Thoracic aorta (tissue), 2 donors: ENCODE data around the gene UPF1. TPM values are rescaled to one million over a fixed set of nuclear protein-coding genes. Genes with fewer than 3 reads are reported as not detected.
A peak's percentile ranks its signal among the peaks of the same experiment; 100 is the strongest.

Source experiments
- ATAC-seq: fragments of 150-250 bp; one replicate; pipeline ENCODE4 v1.8.0; 2017; ENCODE audit warnings: low read depth; ENCODE audit not compliant: insufficient number of reproducible peaks, low FRiP score
- DNase-seq: peaks from one replicate; pipeline ENCODE4 v3.0.0-alpha.2; 2020; ENCODE audit warnings: low spot score
- H3K27ac ChIP-seq, 2 donors: fragments of 200-600 bp; sonication (generic); 1 replicate in 1 of 2; 2 replicates in 1 of 2; pipeline ENCODE4 v1.5.1; 2016; ENCODE audit warnings: mild to moderate bottlenecking in 2 of 2, moderate library complexity in 2 of 2
- H3K27me3 ChIP-seq: fragments of 200-600 bp; sonication (generic); replicated peaks from 2 replicates; pipeline ENCODE4 v1.6.0; 2016; ENCODE audit warnings: mild to moderate bottlenecking; ENCODE audit not compliant: insufficient read depth
- H3K36me3 ChIP-seq: fragments of 200-600 bp; sonication (generic); one replicate; pipeline ENCODE4 v1.5.1; 2016
- H3K4me1 ChIP-seq, 2 donors: fragments of 200-600 bp; sonication (generic); 1 replicate in 1 of 2; 2 replicates in 1 of 2; pipeline versions ENCODE4 v1.5.1 to v1.6.0; 2016; ENCODE audit warnings: low read depth in 2 of 2, mild to moderate bottlenecking in 1 of 2; ENCODE audit not compliant: control insufficient read depth in 1 of 2
- H3K4me3 ChIP-seq: fragments of 200-600 bp; sonication (generic); 2 replicates; pipeline ENCODE4 v1.5.1; 2016; ENCODE audit warnings: mild to moderate bottlenecking
- H3K9me3 ChIP-seq: fragments of 200-600 bp; sonication (generic); 2 replicates; pipeline ENCODE4 v1.5.1; 2016
- CTCF ChIP-seq: fragments of 200-600 bp; sonication (generic); IDR thresholded peaks from one replicate; pipeline ENCODE4 v1.5.1; 2019; ENCODE audit warnings: antibody characterized with exemption
- total RNA-seq, 2 donors: library from RNA; depleted of rRNA; stranded (reverse); fragments of >200 nt; gene quantifications; one replicate each; pipeline versions ENCODE4 v1.1.0 to v1.2.3, GENCODE V29; 2016

Gene UPF1
- total RNA-seq, 2 donors from 2014 or later, result 56.5 to 95.2 TPM

- no peaks in the 10 kb centered on the region for H3K9me3 ChIP-seq
- no peak for TF ChIP-seq CTCF
- ATAC-seq, result no peak
- no peak overlapping the region for H3K4me3 ChIP-seq
- no peaks in the 10 kb centered on the region for H3K27me3 ChIP-seq
- H3K36me3 ChIP-seq, result peaks cover 6% of the 10 kb centered on the region
- H3K4me1 ChIP-seq, result peaks cover 3 to 21% of the 10 kb centered on the region in 2 donors
- H3K27ac ChIP-seq, result no peak overlapping the region
- DNase-seq, result no peak
These were observed 62.7 kb downstream of the UPF1 start for GRCh38 chr19:18894254-18895037.

- no peak for DNase-seq
These were observed 63.5 kb downstream of the UPF1 start for GRCh38 chr19:18895038-18895823.

GRCh38 chr19:18895824-18896341 lies 64.1 kb downstream of the UPF1 start, which contains the start of gene CERS1:
CERS1 (minus strand) TSS chr19:18896158; CDS start chr19:18896072, 86 bp downstream.
- TF ChIP-seq CTCF, result no peak

More at GRCh38 chr19:18895038-18895823, 63.5 kb downstream of the UPF1 start:
- Histone ChIP-seq H3K36me3 (peaks cover 13% of the 10 kb centered on the region), H3K4me1 (peaks cover 3 to 21% of the 10 kb centered on the region in 2 donors), H3K9me3 (no peaks in the 10 kb centered on the region), H3K27ac (no peak overlapping the region), H3K4me3 (peak overlapping the region; percentile 44), H3K27me3 (no peaks in the 10 kb centered on the region)
- no peak for TF ChIP-seq CTCF
- ATAC-seq, result no peak

GRCh38 chr19:18896421-18896841 lies 64.7 kb downstream of the UPF1 start:
- Histone ChIP-seq H3K9me3 (no peaks in the 10 kb centered on the region), H3K4me1 (peaks cover 3 to 21% of the 10 kb centered on the region in 2 donors), H3K36me3 (peaks cover 25% of the 10 kb centered on the region), H3K27me3 (no peaks in the 10 kb centered on the region), H3K27ac (no peak overlapping the region), H3K4me3 (no peak overlapping the region)
- ATAC-seq (no peak), DNase-seq (no peak)
- TF ChIP-seq CTCF, result no peak

More at GRCh38 chr19:18895824-18896341, 64.1 kb downstream of the UPF1 start, which contains the start of gene CERS1:
- Histone ChIP-seq H3K9me3 (no peaks in the 10 kb centered on the region), H3K27ac (no peak within 1 kb of the TSS), H3K4me3 (peak within 1 kb of the TSS; percentile 44), H3K4me1 (peaks cover 3 to 21% of the 10 kb centered on the region in 2 donors), H3K27me3 (no peaks in the 10 kb centered on the region), H3K36me3 (peaks cover 19% of the 10 kb centered on the region)
- ATAC-seq (no peak), DNase-seq (no peak)
